CD14-positive monocyte (primary cell): Measurements from ENCODE around the gene LIMS2. TPM values are rescaled to one million over a fixed set of nuclear protein-coding genes. Genes with fewer than 3 reads are reported as not detected.

Experiments
- DNase-seq, 3 donors: peaks; one replicate each; pipeline ENCODE4 v3.0.0-alpha.2; 2011 to 2022
- H2AFZ ChIP-seq: 2 replicates; pipeline ENCODE4 v1.6.0; 2012; ENCODE audit warnings: mild to moderate bottlenecking, low read depth, low read length, inconsistent platforms; ENCODE audit not compliant: insufficient read depth, poor library complexity, severe bottlenecking
- H3K27ac ChIP-seq, 2 donors: 1 replicate in 1 of 2; 2 replicates in 1 of 2; pipeline ENCODE4 v1.5.1; 2012 to 2013; ENCODE audit warnings: low read length in 2 of 2, control low read depth in 1 of 2, inconsistent platforms in 1 of 2, low read depth in 1 of 2, mild to moderate bottlenecking in 1 of 2
- H3K27me3 ChIP-seq, 2 donors: one replicate each; pipeline versions ENCODE4 v1.6.0 to v1.6.1; 2011 to 2013; ENCODE audit warnings: low read length in 2 of 2; ENCODE audit not compliant: control insufficient read depth in 2 of 2, insufficient read depth in 2 of 2
- H3K36me3 ChIP-seq, 2 donors: replicated peaks in 1 of 2; 1 replicate in 1 of 2; 2 replicates in 1 of 2; pipeline versions ENCODE4 v1.5.1 to v1.6.1; 2012 to 2013; ENCODE audit warnings: low read length in 2 of 2, control low read depth in 1 of 2, inconsistent platforms in 1 of 2, mild to moderate bottlenecking in 1 of 2; ENCODE audit not compliant: insufficient read depth in 2 of 2, control insufficient read depth in 1 of 2
- H3K4me1 ChIP-seq, 2 donors: 1 replicate in 1 of 2; 2 replicates in 1 of 2; pipeline versions ENCODE4 v1.5.1 to v1.6.1; 2012 to 2013; ENCODE audit warnings: low read length in 2 of 2, control low read depth in 1 of 2, inconsistent platforms in 1 of 2, mild to moderate bottlenecking in 1 of 2, moderate library complexity in 1 of 2; ENCODE audit not compliant: insufficient read depth in 2 of 2, control insufficient read depth in 1 of 2
- H3K4me2 ChIP-seq: replicated peaks from 2 replicates; pipeline ENCODE3; 2012; ENCODE audit warnings: low read length, moderate library complexity, mild to moderate bottlenecking; ENCODE audit not compliant: poor library complexity, severe bottlenecking; ENCODE audit errors: extremely low read depth
- H3K4me3 ChIP-seq, 3 experiments: fragments of 200-600 bp in 1 of 3; sonication (generic) in 1 of 3; replicated peaks in 1 of 3; 1 replicate in 2 of 3; 2 replicates in 1 of 3; pipeline ENCODE4 v1.5.1; 2011 to 2013; ENCODE audit warnings: low read length in 3 of 3, mild to moderate bottlenecking in 3 of 3, control low read depth in 2 of 3, low read depth in 2 of 3, inconsistent platforms in 1 of 3, moderate library complexity in 1 of 3
- H3K79me2 ChIP-seq: 2 replicates; pipeline ENCODE4 v1.6.0; 2012; ENCODE audit warnings: mild to moderate bottlenecking, control low read depth, inconsistent platforms, low read length, moderate library complexity; ENCODE audit not compliant: insufficient read depth
- H3K9ac ChIP-seq: 2 replicates; pipeline ENCODE4 v1.6.0; 2017; ENCODE audit warnings: low read length, mild to moderate bottlenecking; ENCODE audit not compliant: insufficient read depth, poor library complexity, severe bottlenecking
- H3K9me3 ChIP-seq, 2 donors: replicated peaks in 1 of 2; 1 replicate in 1 of 2; 2 replicates in 1 of 2; pipeline versions ENCODE4 v1.5.1 to v1.6.1; 2012 to 2013; ENCODE audit warnings: low read length in 2 of 2, control low read depth in 1 of 2; ENCODE audit not compliant: control insufficient read depth in 1 of 2, insufficient read depth in 1 of 2
- H4K20me1 ChIP-seq: 2 replicates; pipeline ENCODE4 v1.6.0; 2012; ENCODE audit warnings: mild to moderate bottlenecking, low read length, control low read depth, moderate library complexity; ENCODE audit not compliant: insufficient read depth
- H3K27ac Mint-ChIP-seq, 7 donors: one replicate each; pipeline ENCODE4 v1.8.0; 2020; ENCODE audit warnings: mild to moderate bottlenecking in 7 of 7, mixed read lengths in 7 of 7, moderate library complexity in 6 of 7, inconsistent platforms in 2 of 7
- H3K27me3 Mint-ChIP-seq, 3 donors: one replicate each; pipeline ENCODE4 v1.8.0; 2021 to 2022; ENCODE audit warnings: low read depth in 3 of 3, mild to moderate bottlenecking in 3 of 3, mixed read lengths in 3 of 3, moderate library complexity in 3 of 3, inconsistent platforms in 1 of 3
- H3K36me3 Mint-ChIP-seq, 2 donors: one replicate each; pipeline ENCODE4 v1.8.0; 2020; ENCODE audit warnings: mixed read lengths in 2 of 2, inconsistent platforms in 1 of 2, mild to moderate bottlenecking in 1 of 2
- H3K4me1 Mint-ChIP-seq: one replicate; pipeline ENCODE4 v1.8.0; 2020; ENCODE audit warnings: mild to moderate bottlenecking, mixed read lengths
- H3K4me3 Mint-ChIP-seq, 2 donors: one replicate each; pipeline ENCODE4 v1.8.0; 2020; ENCODE audit warnings: mild to moderate bottlenecking in 2 of 2, mixed read lengths in 2 of 2, moderate library complexity in 1 of 2
- H3K9me3 Mint-ChIP-seq, 7 donors: one replicate each; pipeline ENCODE4 v1.8.0; 2020 to 2022; ENCODE audit warnings: mixed read lengths in 7 of 7, mild to moderate bottlenecking in 6 of 7, moderate library complexity in 6 of 7, inconsistent platforms in 2 of 7
- WGBS: methylation state at CpG from one replicate; pipeline ENCODE4 v1.1.5; 2013; ENCODE audit warnings: missing lambda C conversion rate; ENCODE audit not compliant: insufficient coverage; 5-methylcytosine and 5-hydroxymethylcytosine counted together
- intact Hi-C, 2 donors: fragments of 100-400 bp; cut with micrococcal nuclease; formaldehyde crosslinking; loops; one replicate each; pipeline versions ENCODE4 v1.15.0 to v1.15.1; 2023
- polyA plus RNA-seq, 3 donors: library from polyadenylated mRNA; depleted of rRNA in 1 of 3; unstranded in 2 of 3; stranded (reverse) in 1 of 3; fragments of 300-500 nt in 2 of 3; fragments of >200 nt in 1 of 3; fragmentation: Illumina TruSeq in 2 of 3; gene quantifications; 1 replicate in 2 of 3; 2 replicates in 1 of 3; pipeline ENCODE4 v1.2.3, GENCODE V29; 2012 to 2021
- TF ChIP-seq, protein P1 (sequence below): fragments of 200-600 bp; IDR thresholded peaks from one replicate; pipeline ENCODE4 v1.8.0; 2022; ENCODE audit warnings: antibody characterized with exemption, mild to moderate bottlenecking

The LIMS2 gene
- polyA plus RNA-seq, 3 donors = 0.13 to 1.3 (median 0.23) TPM

DNA sequence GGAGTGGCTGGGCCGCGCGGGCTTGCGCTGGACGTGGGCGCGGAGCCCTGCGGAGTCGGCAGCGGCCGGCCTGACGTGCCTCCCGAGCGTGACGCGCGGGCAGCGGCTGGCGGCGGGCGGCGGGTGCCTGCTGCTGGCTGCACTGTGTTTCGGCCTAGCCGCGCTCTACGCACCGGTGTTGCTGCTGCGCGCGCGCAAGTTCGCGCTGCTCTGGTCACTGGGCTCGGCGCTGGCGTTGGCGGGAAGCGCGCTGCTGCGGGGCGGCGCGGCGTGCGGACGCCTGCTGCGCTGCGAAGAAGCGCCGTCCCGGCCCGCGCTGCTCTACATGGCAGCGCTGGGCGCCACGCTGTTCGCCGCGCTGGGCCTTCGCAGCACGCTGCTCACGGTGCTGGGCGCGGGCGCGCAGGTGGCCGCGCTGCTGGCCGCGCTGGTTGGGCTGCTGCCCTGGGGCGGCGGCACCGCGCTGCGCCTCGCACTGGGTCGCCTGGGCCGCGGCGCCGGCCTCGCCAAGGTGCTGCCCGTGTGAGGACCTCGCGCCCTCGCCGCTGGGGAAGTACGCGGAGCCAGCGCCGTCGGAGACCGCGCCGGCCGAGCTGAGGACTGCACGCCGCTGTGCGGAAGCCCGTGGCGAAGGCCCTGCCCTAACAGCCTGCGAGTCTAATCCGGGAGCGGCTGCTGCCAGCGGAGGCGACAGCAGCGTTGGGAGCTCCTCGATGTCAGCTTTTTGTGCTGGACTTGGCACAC lies 26.5 kb upstream of the LIMS2 start:
- Mint-ChIP-seq H3K4me3 (peak overlapping the region; percentile 79 to 89), H3K36me3 (peaks cover 20 to 28% of the 10 kb centered on the region in 2 donors), H3K9me3 (no peaks in the 10 kb centered on the region), H3K27ac (peak overlapping the region; percentile 92 to 99 (median 95)), H3K27me3 (peaks cover 0 to 2% (median 1%) of the 10 kb centered on the region in 3 donors), H3K4me1 (peaks cover 40% of the 10 kb centered on the region)
- peak overlapping the region; percentile 46 to 75 (median 52) for H3K4me3 ChIP-seq
- peaks cover 28% of the 10 kb centered on the region for H4K20me1 ChIP-seq
- H3K4me1 ChIP-seq = peaks cover 42% of the 10 kb centered on the region in 2 donors
- no peaks in the 10 kb centered on the region for H3K9me3 ChIP-seq
- no peak overlapping the region for H2AFZ ChIP-seq
- H3K4me2 ChIP-seq = peak overlapping the region; percentile 76
- intact Hi-C loops = loop anchor here (10.0 kb wide), 1 partner anchor 177 kb away; the partner anchor contains the start of gene IWS1 (in 2 of the 2)
- H3K27me3 ChIP-seq = no peaks in the 10 kb centered on the region
- H3K79me2 ChIP-seq = peaks cover 34% of the 10 kb centered on the region
- peak overlapping the region; percentile 97 for H3K9ac ChIP-seq
- TF ChIP-seq, protein P1, sequence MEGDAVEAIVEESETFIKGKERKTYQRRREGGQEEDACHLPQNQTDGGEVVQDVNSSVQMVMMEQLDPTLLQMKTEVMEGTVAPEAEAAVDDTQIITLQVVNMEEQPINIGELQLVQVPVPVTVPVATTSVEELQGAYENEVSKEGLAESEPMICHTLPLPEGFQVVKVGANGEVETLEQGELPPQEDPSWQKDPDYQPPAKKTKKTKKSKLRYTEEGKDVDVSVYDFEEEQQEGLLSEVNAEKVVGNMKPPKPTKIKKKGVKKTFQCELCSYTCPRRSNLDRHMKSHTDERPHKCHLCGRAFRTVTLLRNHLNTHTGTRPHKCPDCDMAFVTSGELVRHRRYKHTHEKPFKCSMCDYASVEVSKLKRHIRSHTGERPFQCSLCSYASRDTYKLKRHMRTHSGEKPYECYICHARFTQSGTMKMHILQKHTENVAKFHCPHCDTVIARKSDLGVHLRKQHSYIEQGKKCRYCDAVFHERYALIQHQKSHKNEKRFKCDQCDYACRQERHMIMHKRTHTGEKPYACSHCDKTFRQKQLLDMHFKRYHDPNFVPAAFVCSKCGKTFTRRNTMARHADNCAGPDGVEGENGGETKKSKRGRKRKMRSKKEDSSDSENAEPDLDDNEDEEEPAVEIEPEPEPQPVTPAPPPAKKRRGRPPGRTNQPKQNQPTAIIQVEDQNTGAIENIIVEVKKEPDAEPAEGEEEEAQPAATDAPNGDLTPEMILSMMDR = peak; percentile 38
- H3K36me3 ChIP-seq = peaks cover 8 to 14% of the 10 kb centered on the region in 2 donors
- peak; percentile 90 to 93 (median 92) for DNase-seq
- WGBS = under 1% methylated on average over 108 of the region's 108 CpGs
- H3K27ac ChIP-seq = peak overlapping the region; percentile 96 to 100

DNA sequence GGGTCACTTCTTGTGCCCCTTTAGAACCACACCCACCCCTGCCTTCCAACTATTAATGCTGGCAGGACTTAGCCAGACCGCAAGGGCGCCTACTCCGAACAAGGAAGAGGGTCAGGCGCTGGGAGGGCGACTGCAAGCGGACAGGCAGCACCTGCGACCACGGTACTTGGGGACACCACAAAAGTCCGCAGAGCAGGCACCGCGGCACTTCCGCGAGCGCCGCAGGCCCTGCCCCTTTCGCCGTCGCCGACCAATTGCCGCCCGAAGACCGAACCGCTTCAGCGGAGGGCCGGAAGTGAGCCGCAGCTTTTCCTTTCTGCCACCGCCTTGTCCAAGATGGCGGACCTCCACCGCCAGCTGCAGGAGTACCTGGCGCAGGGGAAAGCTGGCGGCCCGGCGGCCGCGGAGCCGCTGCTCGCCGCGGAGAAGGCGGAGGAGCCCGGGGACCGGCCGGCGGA lies 25.9 kb upstream of the LIMS2 start, which contains the start of gene SFT2D3:
Gene SFT2D3 (plus strand): TSS at position 305 of the 458 bp plus-strand sequence. CDS start 32 bp downstream, at position 337.
- Mint-ChIP-seq H3K27ac (peak within 1 kb of the TSS; percentile 98 to 100 (median 99)), H3K27me3 (peaks cover 0 to 2% (median 1%) of the 10 kb centered on the region in 3 donors), H3K36me3 (peaks cover 16 to 22% of the 10 kb centered on the region in 2 donors), H3K9me3 (no peaks in the 10 kb centered on the region), H3K4me1 (peaks cover 40% of the 10 kb centered on the region), H3K4me3 (peak within 1 kb of the TSS; percentile 79 to 89)
- peaks cover 33% of the 10 kb centered on the region for H3K79me2 ChIP-seq
- intact Hi-C loops = loop anchor here (10.0 kb wide), 1 partner anchor 176 kb away; the partner anchor contains the start of gene IWS1 (in 2 of the 2)
- WGBS = 0% methylated on average over 44 of the region's 44 CpGs
- peaks cover 25% of the 10 kb centered on the region for H4K20me1 ChIP-seq
- peak within 1 kb of the TSS; percentile 96 to 100 for H3K27ac ChIP-seq
- H3K4me2 ChIP-seq = peak within 1 kb of the TSS; percentile 76
- peaks cover 42% of the 10 kb centered on the region in 2 donors for H3K4me1 ChIP-seq
- H3K4me3 ChIP-seq = peak within 1 kb of the TSS; percentile 52 to 75 (median 59)
- peak within 1 kb of the TSS; percentile 97 for H3K9ac ChIP-seq
- TF ChIP-seq, protein P1 = no peak
- peak; percentile 91 to 96 (median 95) for DNase-seq
- no peaks in the 10 kb centered on the region for H3K9me3 ChIP-seq
- peak within 1 kb of the TSS; percentile 44 for H2AFZ ChIP-seq
- H3K36me3 ChIP-seq = peaks cover 3 to 8% of the 10 kb centered on the region in 2 donors
- no peaks in the 10 kb centered on the region for H3K27me3 ChIP-seq
